ENCODE data around the gene SNN. TPM values are rescaled to one million over a fixed set of nuclear protein-coding genes. Genes with fewer than 3 reads are reported as not detected.

Gene SNN
- total RNA-seq, 1 donor = 13.8 TPM

- H3K36me3 ChIP-seq (ENCODE audit: insufficient read depth, low read length) = peaks cover 29% of the 10 kb centered on the region
- no peaks in the 10 kb centered on the region for H3K9me3 ChIP-seq (ENCODE audit: low read depth, low read length)
- DNase-seq (ENCODE audit: insufficient read length, low spot score, missing footprints) = no peak
- H3K27me3 ChIP-seq (ENCODE audit: insufficient read depth, low read length) = no peaks in the 10 kb centered on the region
- no peak overlapping the region for H3K4me3 ChIP-seq (ENCODE audit: insufficient read depth, low read length)
- no peak for TF ChIP-seq CTCF (IDR thresholded peaks at IDR 0.05; ENCODE audit: extremely low read depth, low read depth, low read length)
- H4K20me1 ChIP-seq (ENCODE audit: insufficient read depth, low read length) = no peaks in the 10 kb centered on the region
- no peak overlapping the region for H3K4me2 ChIP-seq (ENCODE audit: insufficient read depth, low read length)
- peaks cover 9% of the 10 kb centered on the region for H3K4me1 ChIP-seq (ENCODE audit: insufficient read depth, low read length)
- no peak overlapping the region for H3K27ac ChIP-seq (ENCODE audit: low read depth, low read length)
- H3K79me2 ChIP-seq (ENCODE audit: insufficient read depth, low read length) = peaks cover 10% of the 10 kb centered on the region
- no peak overlapping the region for H2AFZ ChIP-seq (ENCODE audit: low read length)
Measured at GRCh38 chr16:11711662-11712061, 43.4 kb downstream of the SNN start.

- no peaks in the 10 kb centered on the region for H4K20me1 ChIP-seq (ENCODE audit: insufficient read depth, low read length)
- no peak overlapping the region for H3K4me2 ChIP-seq (ENCODE audit: insufficient read depth, low read length)
- H3K9me3 ChIP-seq (ENCODE audit: low read depth, low read length) = no peaks in the 10 kb centered on the region
- DNase-seq (ENCODE audit: insufficient read length, low spot score, missing footprints) = no peak
- H3K4me1 ChIP-seq (ENCODE audit: insufficient read depth, low read length) = peaks cover 9% of the 10 kb centered on the region
- no peak overlapping the region for H3K27ac ChIP-seq (ENCODE audit: low read depth, low read length)
- peaks cover 29% of the 10 kb centered on the region for H3K36me3 ChIP-seq (ENCODE audit: insufficient read depth, low read length)
- no peak for TF ChIP-seq CTCF (IDR thresholded peaks at IDR 0.05; ENCODE audit: extremely low read depth, low read depth, low read length)
- H3K79me2 ChIP-seq (ENCODE audit: insufficient read depth, low read length) = peaks cover 9% of the 10 kb centered on the region
- H2AFZ ChIP-seq (ENCODE audit: low read length) = no peak overlapping the region
- H3K27me3 ChIP-seq (ENCODE audit: insufficient read depth, low read length) = no peaks in the 10 kb centered on the region
- H3K4me3 ChIP-seq (ENCODE audit: insufficient read depth, low read length) = no peak overlapping the region
Measured at GRCh38 chr16:11712122-11712521, 43.9 kb downstream of the SNN start.

GRCh38 chr16:11715246-11715947, 47.1 kb downstream of the SNN start:
- no peak overlapping the region for H3K27ac ChIP-seq (ENCODE audit: low read depth, low read length)
- H3K36me3 ChIP-seq (ENCODE audit: insufficient read depth, low read length) = peaks cover 39% of the 10 kb centered on the region
- no peaks in the 10 kb centered on the region for H3K4me1 ChIP-seq (ENCODE audit: insufficient read depth, low read length)
- H3K4me2 ChIP-seq (ENCODE audit: insufficient read depth, low read length) = no peak overlapping the region
- no peak overlapping the region for H2AFZ ChIP-seq (ENCODE audit: low read length)
- no peak overlapping the region for H3K4me3 ChIP-seq (ENCODE audit: insufficient read depth, low read length)
- H3K79me2 ChIP-seq (ENCODE audit: insufficient read depth, low read length) = peaks cover 10% of the 10 kb centered on the region
- H4K20me1 ChIP-seq (ENCODE audit: insufficient read depth, low read length) = no peaks in the 10 kb centered on the region
- no peak for DNase-seq (ENCODE audit: insufficient read length, low spot score, missing footprints)
- H3K27me3 ChIP-seq (ENCODE audit: insufficient read depth, low read length) = no peaks in the 10 kb centered on the region
- no peak for TF ChIP-seq CTCF (IDR thresholded peaks at IDR 0.05; ENCODE audit: extremely low read depth, low read depth, low read length)
- H3K9me3 ChIP-seq (ENCODE audit: low read depth, low read length) = no peaks in the 10 kb centered on the region

GRCh38 chr16:11716336-11716735, 48.1 kb downstream of the SNN start:
- DNase-seq (ENCODE audit: insufficient read length, low spot score, missing footprints) = no peak
- Histone ChIP-seq H3K36me3 (ENCODE audit: insufficient read depth, low read length) (peaks cover 43% of the 10 kb centered on the region), H3K4me3 (ENCODE audit: insufficient read depth, low read length) (no peak overlapping the region), H3K9me3 (ENCODE audit: low read depth, low read length) (no peaks in the 10 kb centered on the region), H2AFZ (ENCODE audit: low read length) (no peak overlapping the region), H3K27ac (ENCODE audit: low read depth, low read length) (no peak overlapping the region), H4K20me1 (ENCODE audit: insufficient read depth, low read length) (no peaks in the 10 kb centered on the region), H3K27me3 (ENCODE audit: insufficient read depth, low read length) (no peaks in the 10 kb centered on the region), H3K4me1 (ENCODE audit: insufficient read depth, low read length) (no peaks in the 10 kb centered on the region), H3K4me2 (ENCODE audit: insufficient read depth, low read length) (no peak overlapping the region), H3K79me2 (ENCODE audit: insufficient read depth, low read length) (peaks cover 10% of the 10 kb centered on the region)
- no peak for TF ChIP-seq CTCF (IDR thresholded peaks at IDR 0.05; ENCODE audit: extremely low read depth, low read depth, low read length)

Measured in osteoblast (primary cell).